Lower leg skin (tissue), 4 donors: ENCODE data around the gene TAF1B. TPM values are rescaled to one million over a fixed set of nuclear protein-coding genes. Genes with fewer than 3 reads are reported as not detected.

Source experiments
- DNase-seq, 2 donors: peaks; one replicate each; pipeline ENCODE4 v3.0.0-alpha.2; 2019; ENCODE audit warnings: low spot score in 2 of 2
- H3K4me3 ChIP-seq: fragments of 200-600 bp; sonication (generic); 2 replicates; pipeline ENCODE4 v1.5.1; 2017; ENCODE audit warnings: mild to moderate bottlenecking, low read depth; ENCODE audit not compliant: poor library complexity, severe bottlenecking
- POLR2A ChIP-seq, 2 donors: fragments of 450-650 bp; IDR thresholded peaks; one replicate each; pipeline ENCODE4 v1.6.1; 2016 to 2017; ENCODE audit warnings: antibody characterized with exemption in 2 of 2, mild to moderate bottlenecking in 1 of 2, moderate library complexity in 1 of 2
- WGBS, 2 donors: methylation state at CpG; one replicate each; pipeline ENCODE4 v1.1.5; 2018; 5-methylcytosine and 5-hydroxymethylcytosine counted together
- intact Hi-C: fragments of 100-400 bp; cut with DNase I; formaldehyde crosslinking; loops from one replicate; pipeline ENCODE4 v1.15.0; 2023; ENCODE audit warnings: low total_unique reads
- total RNA-seq, 4 donors: library from RNA; depleted of rRNA; stranded (reverse); fragments of >200 nt; gene quantifications; one replicate each; pipeline ENCODE4 v1.1.0, GENCODE V29; 2016
- TF ChIP-seq, protein P1 (sequence below), 3 donors: fragments of 450-650 bp; IDR thresholded peaks; one replicate each; pipeline ENCODE4 v1.5.1; 2016; ENCODE audit warnings: antibody characterized with exemption in 3 of 3, mild to moderate bottlenecking in 3 of 3, moderate library complexity in 2 of 3

The TAF1B gene
- total RNA-seq, 4 donors from 2014 or later, result 11.2 to 26.9 (median 20.1) TPM

DNA sequence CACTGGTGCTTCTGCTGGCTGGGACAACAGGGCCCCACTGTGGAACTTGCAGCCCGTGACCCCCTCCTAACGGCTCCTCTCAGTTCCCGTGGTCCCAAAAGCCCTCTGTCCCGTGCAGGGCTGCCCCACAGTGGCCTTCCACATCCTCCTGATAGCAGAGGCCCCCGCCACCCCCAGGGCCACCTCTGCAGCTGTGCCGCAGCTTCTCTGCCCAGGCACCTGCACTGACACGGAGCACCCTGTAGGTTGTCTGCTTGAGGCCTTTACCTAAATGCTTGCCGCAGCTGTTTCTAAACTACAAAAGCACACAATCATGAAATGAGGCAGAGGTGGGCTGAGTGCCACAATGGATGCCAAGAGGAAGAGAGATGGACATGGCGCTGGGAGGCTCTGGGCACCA, 94.7 kb downstream of the TAF1B start:
- intact Hi-C loops, result no loop called here

DNA sequence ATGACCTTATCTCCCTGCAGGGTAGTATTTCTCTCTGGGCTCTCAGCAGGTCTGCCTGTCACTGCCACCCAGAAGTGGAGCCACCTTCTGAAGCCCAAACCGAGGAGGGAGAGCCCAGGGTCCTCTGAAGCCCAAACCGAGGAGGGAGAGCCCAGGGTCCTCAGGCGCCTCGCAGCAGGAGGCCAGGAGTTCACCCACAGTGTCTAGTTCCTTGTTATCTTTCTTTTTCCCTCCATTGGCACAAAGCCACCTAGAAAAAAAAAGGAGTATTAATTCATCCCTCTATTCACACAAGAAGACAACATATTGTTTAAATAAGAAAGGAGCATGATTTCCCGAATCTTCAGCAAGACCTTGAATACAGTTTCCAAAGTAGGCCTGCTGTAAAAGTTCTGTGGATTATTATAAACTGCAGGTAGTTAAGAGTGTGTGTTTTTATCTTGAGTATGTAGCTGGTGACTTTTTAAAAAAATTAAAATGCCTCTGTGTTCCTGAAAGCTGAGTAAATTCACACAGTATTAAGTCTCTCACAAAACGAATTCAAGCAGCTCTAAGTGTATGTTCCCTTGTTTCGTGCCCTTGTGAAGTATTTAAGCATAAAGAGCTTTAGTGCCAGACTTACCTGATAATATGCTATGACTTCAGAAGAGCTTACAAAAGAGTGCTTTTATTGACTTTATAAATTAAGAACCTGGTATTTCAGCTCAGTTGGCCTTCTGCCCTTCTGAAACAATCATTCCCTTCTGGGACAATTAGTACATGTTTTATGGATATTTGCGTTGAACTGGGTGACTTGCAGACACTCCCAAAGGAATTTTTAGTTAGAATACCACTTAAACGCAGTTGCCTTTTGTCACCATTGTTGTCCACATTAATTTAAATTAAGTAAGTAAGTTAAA, 96.6 kb downstream of the TAF1B start:
- 62 to 64% methylated on average over 9 of the region's 9 CpGs for WGBS, 2 donors
- intact Hi-C loops, result no loop called here

More for the DNA sequence above, 94.7 kb downstream of the TAF1B start:
- no peak for DNase-seq
- no peak for TF ChIP-seq POLR2A (IDR thresholded peaks at IDR 0.05)
- TF ChIP-seq, protein P1, sequence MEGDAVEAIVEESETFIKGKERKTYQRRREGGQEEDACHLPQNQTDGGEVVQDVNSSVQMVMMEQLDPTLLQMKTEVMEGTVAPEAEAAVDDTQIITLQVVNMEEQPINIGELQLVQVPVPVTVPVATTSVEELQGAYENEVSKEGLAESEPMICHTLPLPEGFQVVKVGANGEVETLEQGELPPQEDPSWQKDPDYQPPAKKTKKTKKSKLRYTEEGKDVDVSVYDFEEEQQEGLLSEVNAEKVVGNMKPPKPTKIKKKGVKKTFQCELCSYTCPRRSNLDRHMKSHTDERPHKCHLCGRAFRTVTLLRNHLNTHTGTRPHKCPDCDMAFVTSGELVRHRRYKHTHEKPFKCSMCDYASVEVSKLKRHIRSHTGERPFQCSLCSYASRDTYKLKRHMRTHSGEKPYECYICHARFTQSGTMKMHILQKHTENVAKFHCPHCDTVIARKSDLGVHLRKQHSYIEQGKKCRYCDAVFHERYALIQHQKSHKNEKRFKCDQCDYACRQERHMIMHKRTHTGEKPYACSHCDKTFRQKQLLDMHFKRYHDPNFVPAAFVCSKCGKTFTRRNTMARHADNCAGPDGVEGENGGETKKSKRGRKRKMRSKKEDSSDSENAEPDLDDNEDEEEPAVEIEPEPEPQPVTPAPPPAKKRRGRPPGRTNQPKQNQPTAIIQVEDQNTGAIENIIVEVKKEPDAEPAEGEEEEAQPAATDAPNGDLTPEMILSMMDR (IDR thresholded peaks at IDR 0.05), result no peak
- no peak overlapping the region for H3K4me3 ChIP-seq
- WGBS, 2 donors, result 84 to 85% methylated on average over 9 of the region's 9 CpGs

DNA sequence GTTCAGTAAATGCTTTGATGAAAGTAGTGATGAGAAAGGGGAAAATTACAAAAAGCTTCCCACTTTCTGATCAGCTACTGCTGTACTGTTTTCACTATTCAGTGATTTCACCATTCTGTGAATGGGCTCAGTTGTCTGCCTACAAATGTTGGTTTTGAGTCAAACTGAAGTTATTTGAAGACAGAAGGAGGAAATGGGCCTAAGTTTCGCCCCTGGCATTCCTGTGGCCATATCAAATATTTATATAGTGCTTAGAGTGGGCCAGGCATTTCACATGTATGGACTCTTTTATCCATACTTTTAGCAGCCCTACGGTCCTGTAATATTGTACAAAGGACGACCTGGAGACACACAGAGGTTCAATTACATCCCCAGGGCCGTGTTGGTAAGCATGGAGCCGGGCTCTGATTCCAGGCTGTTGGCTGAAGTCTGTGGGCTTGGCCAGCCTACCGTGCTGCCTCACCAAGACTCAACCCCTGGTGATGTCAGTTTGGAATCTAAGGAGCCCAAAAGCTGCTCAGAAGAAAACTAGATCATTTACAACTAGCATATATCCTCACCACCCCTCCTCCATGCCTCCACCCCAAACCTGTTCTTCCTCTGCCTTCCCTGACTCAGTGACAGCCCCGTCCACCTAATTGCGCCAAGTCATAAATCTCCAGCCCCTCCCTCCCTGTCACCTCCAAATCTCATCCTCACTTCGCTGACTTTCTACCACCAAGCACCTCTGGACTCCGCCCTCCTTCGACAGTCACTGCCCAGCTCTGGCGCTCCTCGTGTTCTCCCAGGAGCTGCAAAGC, 98.1 kb downstream of the TAF1B start:
- TF ChIP-seq, protein P1 (IDR thresholded peaks at IDR 0.05), result no peak
- TF ChIP-seq POLR2A (IDR thresholded peaks at IDR 0.05), result no peak
- intact Hi-C loops, result no loop called here
- H3K4me3 ChIP-seq, result no peak overlapping the region
- WGBS, 2 donors, result 37 to 38% methylated on average over 13 of the region's 13 CpGs
- no peak for DNase-seq

More for the DNA sequence above, 96.6 kb downstream of the TAF1B start:
- H3K4me3 ChIP-seq, result no peak overlapping the region
- TF ChIP-seq POLR2A (IDR thresholded peaks at IDR 0.05), result no peak
- TF ChIP-seq, protein P1 (IDR thresholded peaks at IDR 0.05), result no peak
- DNase-seq, result no peak

DNA sequence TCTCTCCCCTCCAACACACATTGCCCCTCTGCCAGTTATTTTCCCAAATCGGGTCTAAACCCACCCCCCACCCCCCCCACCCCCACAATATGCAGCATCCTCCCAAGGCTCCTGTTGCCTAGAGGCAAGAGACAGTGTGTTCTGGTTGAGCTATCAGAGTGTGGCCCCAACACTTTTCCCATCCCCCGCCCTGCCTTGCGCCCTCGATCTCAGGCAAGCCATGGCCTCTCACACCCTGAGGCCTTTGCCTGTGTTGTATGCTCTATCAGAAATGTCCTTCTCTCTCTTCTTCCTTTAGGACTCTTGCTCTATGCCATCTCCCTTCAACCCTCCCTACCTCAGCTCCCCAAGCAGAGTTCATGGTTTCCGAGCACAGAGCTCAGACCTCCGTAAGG, 98.7 kb downstream of the TAF1B start:
- no peak overlapping the region for H3K4me3 ChIP-seq
- intact Hi-C loops, result no loop called here
- 42 to 47% methylated on average over 6 of the region's 6 CpGs for WGBS, 2 donors
- DNase-seq, result no peak
- TF ChIP-seq, protein P1 (IDR thresholded peaks at IDR 0.05), result no peak
- TF ChIP-seq POLR2A (IDR thresholded peaks at IDR 0.05), result no peak

DNA sequence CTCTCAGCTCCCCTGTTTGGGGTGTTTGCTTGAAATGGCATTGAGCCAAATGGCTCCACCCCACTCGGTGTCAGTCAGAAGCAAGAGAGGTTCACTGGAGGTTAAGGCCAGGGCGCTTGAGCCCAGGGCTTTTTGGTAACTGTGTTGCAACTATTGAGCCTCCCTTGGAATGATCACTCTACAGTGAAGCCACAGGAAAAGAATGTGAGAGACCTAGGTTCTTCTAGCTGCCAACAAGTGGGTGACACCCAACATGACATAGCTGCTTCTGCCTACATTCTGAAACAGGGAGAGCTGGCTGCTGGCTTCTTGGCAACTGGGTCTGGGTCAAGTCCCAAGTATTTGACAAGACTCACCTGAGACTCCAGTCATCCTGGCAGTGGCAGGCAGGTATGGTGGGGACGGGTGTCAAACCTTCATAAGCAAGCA, 101.1 kb downstream of the TAF1B start:
- DNase-seq, result no peak
- no peak overlapping the region for H3K4me3 ChIP-seq
- 32 to 33% methylated on average over 3 of the region's 3 CpGs for WGBS, 2 donors
- intact Hi-C loops, result no loop called here
- TF ChIP-seq, protein P1 (IDR thresholded peaks at IDR 0.05), result no peak
- no peak for TF ChIP-seq POLR2A (IDR thresholded peaks at IDR 0.05)
